Stimulated activated naive CD4-positive, alpha-beta T cell treated with Interleukin-2 at 50 U/mL for 16 hours (primary cell): ENCODE measurements around the gene CCKAR.

Source experiments
- DNase-seq: peaks from one replicate; lab custom pipeline; 2025; lab: John Stamatoyannopoulos, UW

CCKAR gene

GRCh38 chr4:26491449-26492170 is 1.3 kb upstream of the CCKAR start:
- no peak for DNase-seq

- no peak for DNase-seq
Measured at GRCh38 chr4:26490960-26491284, 638 bp upstream of the CCKAR start.

- DNase-seq, result no peak
Measured at GRCh38 chr4:26489101-26489985, 941 bp downstream of the CCKAR start.

GRCh38 chr4:26485684-26486083 is 4.6 kb downstream of the CCKAR start:
- no peak for DNase-seq

- no peak for DNase-seq
Measured at GRCh38 chr4:26484516-26484915, 5.8 kb downstream of the CCKAR start.

GRCh38 chr4:26484032-26484515 is 6.2 kb downstream of the CCKAR start:
- DNase-seq, result no peak

GRCh38 chr4:26482508-26483462 is 7.5 kb downstream of the CCKAR start:
- DNase-seq, result no peak

GRCh38 chr4:26478330-26478729 is 12.0 kb downstream of the CCKAR start:
- DNase-seq, result no peak

GRCh38 chr4:26476545-26476944 is 13.7 kb downstream of the CCKAR start:
- DNase-seq, result no peak

- DNase-seq, result no peak
Measured at GRCh38 chr4:26475716-26476115, 14.6 kb downstream of the CCKAR start.

- DNase-seq, result no peak
Measured at GRCh38 chr4:26474551-26474950, 15.7 kb downstream of the CCKAR start.

- no peak for DNase-seq
Measured at GRCh38 chr4:26473893-26474292, 16.4 kb downstream of the CCKAR start.

GRCh38 chr4:26471890-26472289 is 18.4 kb downstream of the CCKAR start:
- no peak for DNase-seq

GRCh38 chr4:26468977-26469376 is 21.3 kb downstream of the CCKAR start:
- no peak for DNase-seq

- DNase-seq, result no peak
Measured at GRCh38 chr4:26468283-26468949, 21.9 kb downstream of the CCKAR start.

- no peak for DNase-seq
Measured at GRCh38 chr4:26467724-26468123, 22.6 kb downstream of the CCKAR start.

- no peak for DNase-seq
Measured at GRCh38 chr4:26466578-26467270, 23.6 kb downstream of the CCKAR start.

GRCh38 chr4:26464420-26465095 is 25.7 kb downstream of the CCKAR start:
- no peak for DNase-seq

- no peak for DNase-seq
Measured at GRCh38 chr4:26463386-26463785, 26.9 kb downstream of the CCKAR start.

- DNase-seq, result no peak
Measured at GRCh38 chr4:26462874-26463273, 27.4 kb downstream of the CCKAR start.
